IMR-90 (cell line): ENCODE measurements around the gene STUM.

Source experiments
- CEBPB ChIP-seq: IDR thresholded peaks from 2 replicates; pipeline ENCODE4 v1.6.1; 2012; ENCODE audit warnings: low read depth, low read length, improper control_type of control experiment
- CHD1 ChIP-seq: IDR thresholded peaks from 2 replicates; pipeline ENCODE4 v1.6.1; 2012; ENCODE audit warnings: low read depth, low read length, improper control_type of control experiment
- CTCF ChIP-seq: conservative IDR thresholded peaks from 2 replicates; pipeline ENCODE4 v1.5.1; 2012; ENCODE audit warnings: mild to moderate bottlenecking, low read depth, low read length, improper control_type of control experiment
- MAFK ChIP-seq: IDR thresholded peaks from 2 replicates; pipeline ENCODE4 v1.6.1; 2012; ENCODE audit warnings: low read depth, low read length, improper control_type of control experiment
- MXI1 ChIP-seq: IDR thresholded peaks from 2 replicates; pipeline ENCODE4 v1.6.1; 2012; ENCODE audit warnings: low read depth, mild to moderate bottlenecking, low read length, moderate library complexity, borderline replicate concordance
- NFE2L2 ChIP-seq: fragments of 150-350 bp; IDR thresholded peaks from 2 replicates; pipeline ENCODE4 v1.6.1; 2016; ENCODE audit warnings: low read depth, mild to moderate bottlenecking, low read length
- POLR2A ChIP-seq: IDR thresholded peaks from 2 replicates; pipeline ENCODE4 v1.6.1; 2012; ENCODE audit warnings: mild to moderate bottlenecking, low read depth, low read length
- SMC3 ChIP-seq: fragments of 150-350 bp; IDR thresholded peaks from 2 replicates; pipeline ENCODE4 v1.6.1; 2016; ENCODE audit warnings: low read depth, mild to moderate bottlenecking, antibody characterized with exemption, low read length, moderate library complexity

GRCh38 chr1:226553266-226553923 is 4.8 kb downstream of the STUM start:
- TF ChIP-seq MXI1 (no peak), CHD1 (no peak), CTCF (no peak), POLR2A (no peak), SMC3 (no peak), MAFK (no peak), CEBPB (no peak), NFE2L2 (no peak)
